ENCODE measurements around the gene COX7B.
"Not testable (repeated sequence)": the region's sequence is repeated elsewhere in the genome, so short reads cannot be mapped to it uniquely, and the experiment has no call there.

COX7B gene

GRCh38 chrX:77899081-77899828 is at the start of gene COX7B:
Gene COX7B, plus strand, starts transcription at chrX:77899468. Its CDS starts 86 bp downstream, at chrX:77899554.
- peak within 1 kb of the TSS; percentile 99 for H3K4me3 Mint-ChIP-seq
- no peaks in the 10 kb centered on the region for H3K9me3 Mint-ChIP-seq
- peaks cover 6% of the 10 kb centered on the region for H3K36me3 Mint-ChIP-seq
- H3K27ac Mint-ChIP-seq, result peak within 1 kb of the TSS; percentile 98
- H3K27me3 Mint-ChIP-seq, result no peaks in the 10 kb centered on the region
- peaks cover 25% of the 10 kb centered on the region for H3K4me1 Mint-ChIP-seq

GRCh38 chrX:77875372-77875771 is 23.9 kb upstream of the COX7B start:
- Mint-ChIP-seq H3K27ac (no peak overlapping the region), H3K36me3 (peaks cover 10% of the 10 kb centered on the region), H3K9me3 (no peaks in the 10 kb centered on the region), H3K27me3 (no peaks in the 10 kb centered on the region), H3K4me3 (no peak overlapping the region), H3K4me1 (peaks cover 9% of the 10 kb centered on the region)

- H3K36me3 Mint-ChIP-seq, H3K27me3 Mint-ChIP-seq, H3K9me3 Mint-ChIP-seq, H3K4me3 Mint-ChIP-seq, H3K4me1 Mint-ChIP-seq, H3K27ac Mint-ChIP-seq: not testable (repeated sequence)
Observed at GRCh38 chrX:77881418-77881817, 17.9 kb upstream of the COX7B start.

GRCh38 chrX:77892887-77893286 is 6.4 kb upstream of the COX7B start:
- Mint-ChIP-seq H3K4me3 (peak overlapping the region; percentile 63), H3K27me3 (no peaks in the 10 kb centered on the region), H3K4me1 (peaks cover 36% of the 10 kb centered on the region), H3K27ac (peak overlapping the region; percentile 36), H3K9me3 (no peaks in the 10 kb centered on the region), H3K36me3 (peaks cover 11% of the 10 kb centered on the region)

GRCh38 chrX:77893713-77894112 is 5.6 kb upstream of the COX7B start:
- Mint-ChIP-seq H3K27me3 (no peaks in the 10 kb centered on the region), H3K9me3 (no peaks in the 10 kb centered on the region), H3K36me3 (peaks cover 11% of the 10 kb centered on the region), H3K4me3 (peak overlapping the region; percentile 100), H3K4me1 (peaks cover 31% of the 10 kb centered on the region), H3K27ac (peak overlapping the region; percentile 23)

GRCh38 chrX:77894921-77895886 is 4.1 kb upstream of the COX7B start, which contains the start of gene MAGT1:
Gene MAGT1, minus strand, starts transcription at chrX:77895435. Its CDS starts 25 bp downstream, at chrX:77895410.
- Mint-ChIP-seq H3K4me1 (peaks cover 30% of the 10 kb centered on the region), H3K4me3 (peak within 1 kb of the TSS; percentile 100), H3K36me3 (peaks cover 8% of the 10 kb centered on the region), H3K9me3 (no peaks in the 10 kb centered on the region), H3K27ac (peak within 1 kb of the TSS; percentile 100), H3K27me3 (no peaks in the 10 kb centered on the region)

- Mint-ChIP-seq H3K36me3 (peaks cover 6% of the 10 kb centered on the region), H3K27ac (peak overlapping the region; percentile 98), H3K4me1 (peaks cover 22% of the 10 kb centered on the region), H3K27me3 (no peaks in the 10 kb centered on the region), H3K9me3 (no peaks in the 10 kb centered on the region), H3K4me3 (peak overlapping the region; percentile 99)
Observed at GRCh38 chrX:77900688-77901087, 1.4 kb downstream of the COX7B start.

GRCh38 chrX:77901506-77901905 is 2.2 kb downstream of the COX7B start:
- H3K36me3 Mint-ChIP-seq, result peaks cover 6% of the 10 kb centered on the region
- no peaks in the 10 kb centered on the region for H3K9me3 Mint-ChIP-seq
- no peak overlapping the region for H3K27ac Mint-ChIP-seq
- H3K27me3 Mint-ChIP-seq, result no peaks in the 10 kb centered on the region
- H3K4me3 Mint-ChIP-seq, result peak overlapping the region; percentile 71
- H3K4me1 Mint-ChIP-seq, result peaks cover 21% of the 10 kb centered on the region

GRCh38 chrX:77910108-77910840 is 11.0 kb downstream of the COX7B start, which contains the start of gene ATP7A:
Gene ATP7A, plus strand, starts transcription at chrX:77910693. Its CDS starts 60,949 bp downstream, at chrX:77971642.
- no peaks in the 10 kb centered on the region for H3K36me3 Mint-ChIP-seq
- no peaks in the 10 kb centered on the region for H3K9me3 Mint-ChIP-seq
- H3K27me3 Mint-ChIP-seq, result no peaks in the 10 kb centered on the region
- peak within 1 kb of the TSS; percentile 95 for H3K27ac Mint-ChIP-seq
- peaks cover 21% of the 10 kb centered on the region for H3K4me1 Mint-ChIP-seq
- H3K4me3 Mint-ChIP-seq, result peak within 1 kb of the TSS; percentile 99

GRCh38 chrX:77917294-77917933 is 18.1 kb downstream of the COX7B start:
- H3K4me3 Mint-ChIP-seq, result peak overlapping the region; percentile 72
- peaks cover 2% of the 10 kb centered on the region for H3K36me3 Mint-ChIP-seq
- peak overlapping the region; percentile 47 for H3K27ac Mint-ChIP-seq
- peaks cover 38% of the 10 kb centered on the region for H3K4me1 Mint-ChIP-seq
- no peaks in the 10 kb centered on the region for H3K27me3 Mint-ChIP-seq
- H3K9me3 Mint-ChIP-seq, result no peaks in the 10 kb centered on the region

- no peaks in the 10 kb centered on the region for H3K9me3 Mint-ChIP-seq
- no peak overlapping the region for H3K27ac Mint-ChIP-seq
- H3K4me3 Mint-ChIP-seq, result no peak overlapping the region
- peaks cover 4% of the 10 kb centered on the region for H3K36me3 Mint-ChIP-seq
- no peaks in the 10 kb centered on the region for H3K27me3 Mint-ChIP-seq
- peaks cover 39% of the 10 kb centered on the region for H3K4me1 Mint-ChIP-seq
Observed at GRCh38 chrX:77918568-77918967, 19.3 kb downstream of the COX7B start.

GRCh38 chrX:77919370-77919769 is 20.1 kb downstream of the COX7B start:
- not testable (repeated sequence) for H3K9me3 Mint-ChIP-seq
- H3K4me1 Mint-ChIP-seq, result peaks cover 40% of the 10 kb centered on the region

GRCh38 chrX:77922787-77923186 is 23.5 kb downstream of the COX7B start:
- Mint-ChIP-seq H3K27me3 (no peaks in the 10 kb centered on the region), H3K4me1 (peaks cover 28% of the 10 kb centered on the region), H3K4me3 (no peak overlapping the region), H3K27ac (no peak overlapping the region), H3K36me3 (peaks cover 4% of the 10 kb centered on the region), H3K9me3 (no peaks in the 10 kb centered on the region)

More at GRCh38 chrX:77919370-77919769, 20.1 kb downstream of the COX7B start:
- not testable (repeated sequence) for H3K4me3 Mint-ChIP-seq, H3K36me3 Mint-ChIP-seq, H3K27me3 Mint-ChIP-seq, H3K27ac Mint-ChIP-seq

- Mint-ChIP-seq H3K4me3 (no peak overlapping the region), H3K9me3 (no peaks in the 10 kb centered on the region), H3K4me1 (peaks cover 19% of the 10 kb centered on the region), H3K27me3 (no peaks in the 10 kb centered on the region), H3K36me3 (peaks cover 8% of the 10 kb centered on the region), H3K27ac (no peak overlapping the region)
Observed at GRCh38 chrX:77924320-77924859, 25.1 kb downstream of the COX7B start.

All from activated naive CD4-positive, alpha-beta T cell treated with anti-CD3 and anti-CD28 coated beads, Interleukin-2, amount 50 U/mL, for 24 hours (primary cell).